ENCODE results near the gene SDHAF3.
"Not testable (repeated sequence)": the region's sequence is repeated elsewhere in the genome, so short reads cannot be mapped to it uniquely, and the experiment has no call there.

Gene SDHAF3

GRCh38 chr7:97166308-97166707 lies 48.8 kb downstream of the SDHAF3 start:
- no peak for DNase-seq (ENCODE audit: extremely low read depth, low read depth)
- TF ChIP-seq CTCF (IDR thresholded peaks at IDR 0.05; ENCODE audit: low read depth, low read length): no peak

GRCh38 chr7:97167176-97167575 lies 49.7 kb downstream of the SDHAF3 start:
- no peak for TF ChIP-seq CTCF (IDR thresholded peaks at IDR 0.05; ENCODE audit: low read depth, low read length)
- DNase-seq (ENCODE audit: extremely low read depth, low read depth): no peak

GRCh38 chr7:97167749-97168148 lies 50.3 kb downstream of the SDHAF3 start:
- no peak for TF ChIP-seq CTCF (IDR thresholded peaks at IDR 0.05; ENCODE audit: low read depth, low read length)
- no peak for DNase-seq (ENCODE audit: extremely low read depth, low read depth)

GRCh38 chr7:97174303-97174702 lies 56.8 kb downstream of the SDHAF3 start:
- DNase-seq (ENCODE audit: extremely low read depth, low read depth): no peak
- no peak for TF ChIP-seq CTCF (IDR thresholded peaks at IDR 0.05; ENCODE audit: low read depth, low read length)

GRCh38 chr7:97179454-97180104 lies 62.1 kb downstream of the SDHAF3 start:
- peak; percentile 84 for TF ChIP-seq CTCF (IDR thresholded peaks at IDR 0.05; ENCODE audit: low read depth, low read length)
- peak; percentile 32 for DNase-seq (ENCODE audit: extremely low read depth, low read depth)

GRCh38 chr7:97187067-97187466 lies 69.6 kb downstream of the SDHAF3 start:
- no peak for TF ChIP-seq CTCF (IDR thresholded peaks at IDR 0.05; ENCODE audit: low read depth, low read length)
- DNase-seq (ENCODE audit: extremely low read depth, low read depth): peak; percentile 4

- DNase-seq (ENCODE audit: extremely low read depth, low read depth): not testable (repeated sequence)
Observed at GRCh38 chr7:97196174-97196573, 78.7 kb downstream of the SDHAF3 start.

GRCh38 chr7:97198596-97198995 lies 81.1 kb downstream of the SDHAF3 start:
- no peak for DNase-seq (ENCODE audit: extremely low read depth, low read depth)
- no peak for TF ChIP-seq CTCF (IDR thresholded peaks at IDR 0.05; ENCODE audit: low read depth, low read length)
